MM.1S (cell line): ENCODE data around the gene LITAFD.

Experiments
- CTCF ChIP-seq: fragments of 300-600 bp; sonication (generic); IDR thresholded peaks from 2 replicates; pipeline ENCODE4 v1.5.1; 2016; ENCODE audit warnings: antibody characterized with exemption, low read length, mixed read lengths
- EZH2 ChIP-seq: fragments of 300-600 bp; sonication (generic); optimal IDR thresholded peaks from 2 replicates; pipeline ENCODE3; 2017; ENCODE audit warnings: low read depth, mild to moderate bottlenecking, antibody characterized with exemption, low read length, mixed read lengths
- EZH2phosphoT487 ChIP-seq: fragments of 300-600 bp; sonication (generic); IDR thresholded peaks from 2 replicates; pipeline ENCODE4 v1.6.1; 2018; ENCODE audit warnings: antibody characterized with exemption, low read length

- TF ChIP-seq EZH2 (no peak), CTCF (no peak), EZH2phosphoT487 (no peak)
These were observed 13.5 kb upstream of the LITAFD start, which contains the start of gene CARHSP1 for GRCh38 chr16:8868416-8869211.
